Muscle layer of duodenum (tissue), 2 donors: ENCODE measurements around the gene CENPO.

Experiments used
- H3K27ac ChIP-seq: one replicate; pipeline ENCODE4 v1.7.0; 2013; ENCODE audit warnings: mild to moderate bottlenecking, low read length
- H3K27me3 ChIP-seq: one replicate; pipeline ENCODE4 v1.7.0; 2013; ENCODE audit warnings: low read depth, mild to moderate bottlenecking, control low read depth, low read length
- H3K36me3 ChIP-seq, 2 donors: one replicate each; pipeline ENCODE4 v1.7.0; 2013; ENCODE audit warnings: low read length in 2 of 2, control low read depth in 1 of 2, mild to moderate bottlenecking in 1 of 2; ENCODE audit not compliant: insufficient read depth in 2 of 2, control insufficient read depth in 1 of 2
- H3K4me1 ChIP-seq, 2 donors: one replicate each; pipeline ENCODE4 v1.7.0; 2013; ENCODE audit warnings: low read length in 2 of 2, mild to moderate bottlenecking in 2 of 2, control low read depth in 1 of 2, moderate library complexity in 1 of 2; ENCODE audit not compliant: insufficient read depth in 2 of 2, control insufficient read depth in 1 of 2
- H3K4me3 ChIP-seq, 2 donors: one replicate each; pipeline ENCODE4 v1.7.0; 2013; ENCODE audit warnings: low read length in 2 of 2, low read depth in 1 of 2, mild to moderate bottlenecking in 1 of 2
- H3K9me3 ChIP-seq, 2 donors: one replicate each; pipeline ENCODE4 v1.7.0; 2013; ENCODE audit warnings: low read length in 2 of 2, control low read depth in 1 of 2, mild to moderate bottlenecking in 1 of 2; ENCODE audit not compliant: control insufficient read depth in 1 of 2
- donor health status: healthy.

Gene CENPO

GRCh38 chr2:24824966-24825882 is 32.0 kb downstream of the CENPO start:
- Histone ChIP-seq H3K27me3 (no peaks in the 10 kb centered on the region), H3K4me3 (no peak overlapping the region), H3K9me3 (no peaks in the 10 kb centered on the region), H3K36me3 (peaks cover 0 to 11% of the 10 kb centered on the region in 2 donors), H3K4me1 (peaks cover 0 to 9% of the 10 kb centered on the region in 2 donors), H3K27ac (no peak overlapping the region)

- Histone ChIP-seq H3K4me1 (peaks cover 0 to 9% of the 10 kb centered on the region in 2 donors), H3K4me3 (no peak overlapping the region), H3K27me3 (no peaks in the 10 kb centered on the region), H3K27ac (no peak overlapping the region), H3K36me3 (peaks cover 0 to 3% of the 10 kb centered on the region in 2 donors), H3K9me3 (no peaks in the 10 kb centered on the region)
These were observed 32.9 kb downstream of the CENPO start for GRCh38 chr2:24825883-24826772.

- Histone ChIP-seq H3K36me3 (no peaks in the 10 kb centered on the region), H3K4me1 (peaks cover 0 to 9% of the 10 kb centered on the region in 2 donors), H3K27me3 (no peaks in the 10 kb centered on the region), H3K4me3 (no peak overlapping the region), H3K9me3 (no peaks in the 10 kb centered on the region), H3K27ac (no peak overlapping the region)
These were observed 33.5 kb downstream of the CENPO start for GRCh38 chr2:24826773-24827145.

- Histone ChIP-seq H3K36me3 (no peaks in the 10 kb centered on the region), H3K4me3 (no peak overlapping the region), H3K27me3 (no peaks in the 10 kb centered on the region), H3K9me3 (no peaks in the 10 kb centered on the region), H3K27ac (no peak overlapping the region), H3K4me1 (peaks cover 0 to 9% of the 10 kb centered on the region in 2 donors)
These were observed 34.4 kb downstream of the CENPO start for GRCh38 chr2:24827321-24828237.

GRCh38 chr2:24828238-24828996 is 35.2 kb downstream of the CENPO start:
- Histone ChIP-seq H3K4me1 (peaks cover 0 to 9% of the 10 kb centered on the region in 2 donors), H3K27ac (no peak overlapping the region), H3K9me3 (no peaks in the 10 kb centered on the region), H3K36me3 (no peaks in the 10 kb centered on the region), H3K27me3 (no peaks in the 10 kb centered on the region), H3K4me3 (no peak overlapping the region)

GRCh38 chr2:24830351-24830750 is 37.1 kb downstream of the CENPO start:
- Histone ChIP-seq H3K36me3 (peaks cover 0 to 6% of the 10 kb centered on the region in 2 donors), H3K4me3 (no peak overlapping the region), H3K27me3 (no peaks in the 10 kb centered on the region), H3K9me3 (no peaks in the 10 kb centered on the region), H3K27ac (no peak overlapping the region), H3K4me1 (peaks cover 0 to 9% of the 10 kb centered on the region in 2 donors)

GRCh38 chr2:24830786-24831185 is 37.6 kb downstream of the CENPO start:
- peaks cover 0 to 9% of the 10 kb centered on the region in 2 donors for H3K4me1 ChIP-seq
- no peak overlapping the region for H3K27ac ChIP-seq
- H3K9me3 ChIP-seq = no peaks in the 10 kb centered on the region
- peaks cover 0 to 7% of the 10 kb centered on the region in 2 donors for H3K36me3 ChIP-seq
- no peaks in the 10 kb centered on the region for H3K27me3 ChIP-seq
- H3K4me3 ChIP-seq = no peak overlapping the region

GRCh38 chr2:24831221-24832072 is 38.2 kb downstream of the CENPO start:
- peaks cover 0 to 7% of the 10 kb centered on the region in 2 donors for H3K36me3 ChIP-seq
- no peaks in the 10 kb centered on the region for H3K9me3 ChIP-seq
- H3K4me3 ChIP-seq = no peak overlapping the region
- peaks cover 0 to 9% of the 10 kb centered on the region in 2 donors for H3K4me1 ChIP-seq
- H3K27me3 ChIP-seq = no peaks in the 10 kb centered on the region
- no peak overlapping the region for H3K27ac ChIP-seq

- Histone ChIP-seq H3K4me1 (peaks cover 0 to 9% of the 10 kb centered on the region in 2 donors), H3K36me3 (peaks cover 0 to 12% of the 10 kb centered on the region in 2 donors), H3K9me3 (no peaks in the 10 kb centered on the region), H3K4me3 (no peak overlapping the region), H3K27ac (no peak overlapping the region), H3K27me3 (no peaks in the 10 kb centered on the region)
These were observed 38.8 kb downstream of the CENPO start for GRCh38 chr2:24832073-24832461.
